GM18907 (cell line): ENCODE measurements around the gene GOLGA6L10.
"Not testable (repeated sequence)": the region's sequence is repeated elsewhere in the genome, so short reads cannot be mapped to it uniquely, and the experiment has no call there.

Source experiments
- ATAC-seq: cut with Tn5 transposase; IDR thresholded peaks from one replicate; pipeline ENCODE4 v1.9.1; 2021; ENCODE audit warnings: mild to moderate bottlenecking, moderate library complexity; ENCODE audit not compliant: unreplicated experiment

The GOLGA6L10 gene, protein sequence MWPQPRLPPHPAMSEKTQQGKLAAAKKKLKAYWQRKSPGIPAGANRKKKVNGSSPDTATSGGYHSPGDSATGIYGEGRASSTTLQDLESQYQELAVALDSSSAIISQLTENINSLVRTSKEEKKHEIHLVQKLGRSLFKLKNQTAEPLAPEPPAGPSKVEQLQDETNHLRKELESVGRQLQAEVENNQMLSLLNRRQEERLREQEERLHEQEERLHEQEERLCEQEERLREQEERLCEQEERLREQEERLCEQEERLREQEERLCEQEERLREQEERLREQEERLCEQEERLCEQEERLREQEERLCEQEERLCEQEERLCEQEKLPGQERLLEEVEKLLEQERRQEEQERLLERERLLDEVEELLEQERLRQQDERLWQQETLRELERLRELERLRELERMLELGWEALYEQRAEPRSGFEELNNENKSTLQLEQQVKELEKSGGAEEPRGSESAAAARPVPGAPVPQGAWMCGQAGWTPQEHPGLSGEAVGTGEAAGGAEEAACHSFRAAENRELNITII

DNA sequence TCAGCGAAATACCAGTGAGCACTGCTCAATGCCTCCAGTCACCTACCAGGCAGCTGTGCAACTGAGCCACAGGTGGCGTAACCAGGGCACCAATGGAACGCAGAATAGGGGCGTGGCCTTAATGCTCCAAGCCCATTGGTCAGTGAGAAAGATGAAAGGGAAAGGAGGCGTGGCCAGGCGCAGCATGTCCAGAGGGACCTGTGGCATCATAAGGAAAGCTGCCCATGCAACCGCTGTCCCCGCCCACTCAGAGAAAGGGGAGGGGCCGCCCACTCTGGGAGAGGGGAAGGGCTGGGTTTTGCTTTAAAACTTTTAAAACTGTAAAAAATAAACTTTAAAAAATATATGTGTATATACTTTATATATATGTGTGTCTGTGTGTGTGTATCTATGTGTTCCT, at the start of gene GOLGA6L10:
TSS of gene GOLGA6L10 (minus strand) at position 101 of the 400 bp plus-strand sequence. CDS start at position 1, 100 bp downstream.
- ATAC-seq = not testable (repeated sequence)

DNA sequence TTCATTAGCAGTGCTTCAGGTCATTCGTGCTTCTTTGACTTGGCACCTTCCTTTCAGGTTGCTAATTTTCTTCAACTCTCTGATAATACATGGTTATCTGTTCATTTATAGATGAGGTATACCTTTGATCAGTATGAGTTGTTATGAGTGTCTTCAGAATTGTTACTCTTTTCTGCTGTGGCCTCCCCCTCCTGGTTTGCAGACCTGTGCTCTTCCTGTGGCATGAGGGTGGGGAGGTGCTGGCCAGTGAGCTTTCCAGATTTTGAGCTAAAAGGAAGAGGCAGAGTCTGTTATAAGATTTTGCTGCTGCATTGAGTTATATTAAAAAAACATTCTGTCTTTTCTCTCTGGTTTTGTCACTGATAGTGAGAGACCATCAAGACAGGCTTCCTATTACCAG, 49.5 kb upstream of the GOLGA6L10 start:
- no peak for ATAC-seq

DNA sequence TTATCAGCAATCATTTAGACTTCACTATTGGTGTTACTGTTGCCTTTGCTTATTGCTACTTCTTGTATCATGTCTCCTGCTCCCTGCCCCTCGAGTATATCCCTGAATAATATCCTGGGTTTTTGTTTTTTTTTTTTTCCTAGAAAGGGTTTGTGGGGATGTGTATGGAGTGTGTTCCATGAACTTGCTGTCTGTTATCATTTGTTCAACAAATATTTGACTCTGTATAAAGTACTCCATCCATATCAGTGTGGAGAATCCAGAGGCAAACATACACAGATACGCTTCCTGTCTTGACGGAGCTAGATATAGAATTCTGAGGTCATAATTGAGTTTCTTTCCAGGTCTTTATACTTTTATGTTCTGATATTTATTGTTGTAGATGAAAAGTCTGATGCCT, 48.5 kb upstream of the GOLGA6L10 start:
- no peak for ATAC-seq

- ATAC-seq = not testable (repeated sequence)
Measured at GRCh38 chr15:82395788-82396187, 46.5 kb upstream of the GOLGA6L10 start.

- ATAC-seq = no peak
Measured at GRCh38 chr15:82393671-82394070, 44.4 kb upstream of the GOLGA6L10 start.

DNA sequence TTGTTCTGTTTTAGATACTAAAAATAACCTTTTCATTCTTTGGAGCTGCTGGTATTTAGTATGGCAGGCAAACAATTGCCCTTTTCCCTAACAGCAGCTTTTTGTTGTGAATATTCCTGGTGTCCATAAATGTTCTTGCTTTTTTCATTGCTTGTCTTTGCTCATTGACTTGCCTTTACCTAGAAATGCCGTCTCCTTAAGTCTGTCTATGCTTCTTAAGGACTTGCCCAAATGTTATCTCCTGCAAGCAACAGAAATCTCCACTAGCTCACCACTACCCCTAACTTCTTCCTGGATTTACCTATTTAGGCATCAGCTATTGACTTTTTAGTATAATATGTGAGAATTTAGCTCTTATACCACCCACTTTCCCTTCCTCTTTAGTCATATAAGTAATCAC, 42.8 kb upstream of the GOLGA6L10 start:
- ATAC-seq = not testable (repeated sequence)

GRCh38 chr15:82390152-82390551, 40.9 kb upstream of the GOLGA6L10 start:
- not testable (repeated sequence) for ATAC-seq

- ATAC-seq = not testable (repeated sequence)
Measured at GRCh38 chr15:82387209-82387608, 37.9 kb upstream of the GOLGA6L10 start.

GRCh38 chr15:82381330-82381955, 32.2 kb upstream of the GOLGA6L10 start:
- not testable (repeated sequence) for ATAC-seq

GRCh38 chr15:82379552-82379951, 30.3 kb upstream of the GOLGA6L10 start:
- ATAC-seq = not testable (repeated sequence)

- ATAC-seq = not testable (repeated sequence)
Measured at GRCh38 chr15:82373661-82374060, 24.4 kb upstream of the GOLGA6L10 start.

- ATAC-seq = no peak
Measured at GRCh38 chr15:82371656-82372055, 22.4 kb upstream of the GOLGA6L10 start.

GRCh38 chr15:82367790-82368189, 18.5 kb upstream of the GOLGA6L10 start:
- not testable (repeated sequence) for ATAC-seq

DNA sequence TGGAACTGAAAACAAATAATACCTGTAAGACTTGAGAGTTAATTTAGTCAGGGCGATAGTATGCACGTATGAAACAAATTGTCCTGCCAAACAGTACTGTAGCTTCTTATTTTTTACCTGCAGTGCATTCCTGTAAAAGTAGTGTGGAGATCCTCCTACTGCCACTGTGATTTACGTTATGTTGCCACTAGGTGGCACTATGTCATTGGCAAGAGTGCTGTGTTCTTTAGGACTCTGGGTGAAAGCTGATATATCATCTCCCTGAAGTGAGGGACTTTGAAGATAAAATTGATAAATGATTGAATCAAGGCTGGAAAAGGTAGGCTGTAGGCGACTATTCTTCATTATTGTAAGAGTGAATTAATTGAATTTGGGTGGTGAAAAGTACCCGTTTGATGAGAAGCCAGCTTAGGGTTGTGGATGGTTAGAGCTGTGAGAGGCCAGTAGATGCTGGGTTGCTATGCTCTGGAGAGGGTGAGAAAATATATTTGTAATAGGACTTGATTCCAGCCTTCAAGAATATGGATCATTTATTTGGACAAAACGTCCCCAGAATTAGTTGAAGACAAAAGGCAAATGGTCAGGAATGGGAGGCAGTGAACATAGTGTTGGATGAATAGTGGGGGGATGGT, 16.5 kb upstream of the GOLGA6L10 start:
- peak; percentile 91 for ATAC-seq

DNA sequence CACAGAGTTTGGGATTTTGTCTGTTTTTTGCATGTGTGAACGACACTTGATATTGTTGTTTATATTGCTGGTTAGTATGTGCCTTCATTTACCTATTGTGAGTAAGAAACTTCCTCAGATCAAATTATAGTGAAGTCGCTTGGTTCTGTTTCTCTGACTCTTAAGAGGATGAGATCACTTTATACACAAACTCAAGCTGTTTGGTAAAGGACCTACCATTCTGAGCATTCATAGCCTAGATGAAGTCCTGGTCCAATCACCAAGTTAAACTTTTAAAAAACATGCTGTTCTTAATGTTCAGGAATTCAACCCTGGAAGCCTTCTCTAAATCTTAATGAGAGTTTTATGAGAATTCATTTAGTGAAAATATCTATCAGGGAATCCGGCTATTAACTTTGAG, 15.3 kb upstream of the GOLGA6L10 start:
- not testable (repeated sequence) for ATAC-seq

DNA sequence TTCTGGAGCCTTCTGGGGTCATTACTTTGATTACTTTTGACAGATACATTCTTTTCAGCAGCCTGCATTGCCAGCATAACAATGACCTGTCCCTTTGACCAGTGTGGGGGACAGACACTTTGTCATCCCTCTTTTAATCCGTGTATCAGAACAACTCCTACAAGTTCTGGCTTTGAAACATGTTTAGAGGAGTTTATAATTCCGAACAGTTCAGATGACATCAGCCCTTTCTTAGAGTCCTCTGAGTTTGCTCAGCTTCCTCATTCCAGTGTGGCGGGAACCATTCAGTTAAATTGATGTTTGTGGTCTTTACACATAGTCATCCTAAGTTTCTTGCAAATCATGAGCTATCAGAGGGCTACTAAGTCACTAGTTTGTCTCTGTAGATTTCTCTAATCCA, 13.5 kb upstream of the GOLGA6L10 start:
- ATAC-seq = not testable (repeated sequence)

- ATAC-seq = not testable (repeated sequence)
Measured at GRCh38 chr15:82360618-82361017, 11.3 kb upstream of the GOLGA6L10 start.

DNA sequence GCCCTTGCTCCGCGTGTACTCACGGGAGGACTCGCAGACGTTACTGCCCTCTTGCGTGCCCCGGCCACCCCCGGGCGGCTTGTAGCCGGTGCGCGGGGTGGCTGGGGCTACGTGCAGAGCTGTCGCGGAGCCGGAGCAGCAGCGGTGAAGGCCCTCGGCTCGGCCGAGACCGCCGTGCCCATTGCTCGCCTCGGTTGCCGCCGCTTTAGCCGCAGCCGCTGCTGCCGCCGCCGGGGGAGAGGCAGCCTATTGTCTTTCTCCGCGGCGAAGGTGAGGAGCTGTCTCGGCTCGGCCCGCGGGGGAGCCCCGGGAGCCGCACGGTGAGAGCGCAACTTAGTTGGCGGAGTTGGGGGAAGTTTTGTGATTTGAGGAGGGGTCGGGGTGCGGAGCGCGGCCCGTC, 5.8 kb upstream of the GOLGA6L10 start:
- not testable (repeated sequence) for ATAC-seq

DNA sequence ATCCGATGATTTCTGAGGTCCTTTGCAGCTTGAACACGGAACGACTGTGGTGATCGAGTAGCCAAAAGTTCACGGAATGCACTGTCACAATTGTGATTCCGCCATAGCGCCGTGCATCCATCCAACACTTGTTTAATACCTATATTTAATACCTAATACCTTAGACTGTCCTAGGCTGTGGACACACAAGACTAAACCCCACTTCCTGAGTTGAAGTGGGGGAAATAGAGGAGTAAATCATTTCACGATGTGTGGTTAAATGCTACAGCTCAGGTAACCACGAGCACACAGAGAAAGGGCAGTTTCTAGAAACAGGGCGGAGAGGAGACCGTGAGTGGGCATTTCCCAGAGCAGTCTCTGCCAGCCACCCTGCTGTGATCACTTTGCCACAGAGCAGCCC, 5.3 kb upstream of the GOLGA6L10 start:
- not testable (repeated sequence) for ATAC-seq

GRCh38 chr15:82347645-82348044, 1.6 kb downstream of the GOLGA6L10 start:
- not testable (repeated sequence) for ATAC-seq

DNA sequence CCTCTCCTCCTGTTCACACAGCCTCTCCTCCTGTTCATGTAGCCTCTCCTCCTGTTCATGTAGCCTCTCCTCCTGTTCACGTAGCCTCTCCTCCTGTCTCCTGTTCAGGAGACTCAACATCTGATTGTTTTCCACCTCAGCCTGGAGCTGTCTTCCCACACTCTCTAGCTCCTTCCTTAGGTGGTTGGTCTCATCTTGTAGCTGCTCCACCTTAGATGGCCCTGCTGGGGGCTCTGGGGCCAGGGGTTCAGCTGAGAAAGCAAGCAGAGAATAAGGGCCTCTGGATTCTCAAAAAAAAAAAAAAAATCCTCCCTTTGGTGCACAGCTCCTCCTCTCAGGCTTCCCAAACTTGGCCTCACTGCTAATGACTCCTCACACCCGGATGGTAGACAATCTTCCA, 4.1 kb downstream of the GOLGA6L10 start:
- ATAC-seq = not testable (repeated sequence)
